Smooth muscle cell (in vitro differentiated cells): Measurements from ENCODE around the gene ZDHHC15. TPM values are rescaled to one million over a fixed set of nuclear protein-coding genes. Genes with fewer than 3 reads are reported as not detected.

Experiments used
- DNase-seq: peaks from one replicate; lab custom pipeline; 2025; ENCODE audit not compliant: unreplicated experiment; lab: John Stamatoyannopoulos, UW
- H2AFZ ChIP-seq: fragments of 200-600 bp; sonication (generic); 2 replicates; pipeline ENCODE4 v1.6.0; 2016; ENCODE audit warnings: antibody characterized with exemption, low read depth, mild to moderate bottlenecking
- H3F3A ChIP-seq: fragments of 200-600 bp; sonication (generic); 2 replicates; pipeline ENCODE4 v1.6.0; 2017; ENCODE audit warnings: antibody characterized with exemption, low read depth
- H3K27ac ChIP-seq: fragments of 200-600 bp; sonication (generic); 2 replicates; pipeline ENCODE4 v1.5.1; 2016; ENCODE audit warnings: low read depth, mild to moderate bottlenecking
- H3K27me3 ChIP-seq: fragments of 200-600 bp; sonication (generic); 2 replicates; pipeline ENCODE4 v1.6.1; 2016; ENCODE audit warnings: low read depth, mild to moderate bottlenecking
- H3K36me3 ChIP-seq: fragments of 200-600 bp; sonication (generic); 2 replicates; pipeline ENCODE4 v1.5.1; 2016; ENCODE audit warnings: low read depth
- H3K4me1 ChIP-seq: fragments of 200-600 bp; sonication (generic); 2 replicates; pipeline ENCODE4 v1.5.1; 2016; ENCODE audit warnings: low read depth
- H3K4me2 ChIP-seq: fragments of 200-600 bp; sonication (generic); 2 replicates; pipeline ENCODE4 v1.6.0; 2016; ENCODE audit warnings: mild to moderate bottlenecking
- H3K4me3 ChIP-seq: fragments of 200-600 bp; sonication (generic); 2 replicates; pipeline ENCODE4 v1.5.1; 2016; ENCODE audit warnings: mild to moderate bottlenecking
- H3K79me2 ChIP-seq: fragments of 200-600 bp; sonication (generic); 2 replicates; pipeline ENCODE4 v1.6.0; 2016; ENCODE audit warnings: low read depth, mild to moderate bottlenecking
- H3K9ac ChIP-seq: fragments of 200-600 bp; sonication (generic); 2 replicates; pipeline ENCODE4 v1.6.0; 2016; ENCODE audit warnings: low read depth
- H3K9me3 ChIP-seq: fragments of 200-600 bp; sonication (generic); replicated peaks from 2 replicates; pipeline ENCODE4 v1.5.1; 2016; ENCODE audit warnings: low read depth
- H4K20me1 ChIP-seq: fragments of 200-600 bp; sonication (generic); 2 replicates; pipeline ENCODE4 v1.6.0; 2016; ENCODE audit warnings: low read depth
- WGBS: methylation state at CpG from one replicate; pipeline ENCODE4 v1.1.7; 2016; ENCODE audit warnings: low lambda C conversion rate; 5-methylcytosine and 5-hydroxymethylcytosine counted together
- polyA plus RNA-seq: library from polyadenylated mRNA; unstranded; fragments of >200 nt; fragmentation: Nextera tagmentation; extraction: Ambion mirVana; gene quantifications from 2 replicates; pipeline ENCODE4 v1.2.1, GENCODE V29; 2016
- total RNA-seq: library from RNA; depleted of rRNA; stranded (reverse); fragments of >200 nt; gene quantifications from 2 replicates; pipeline ENCODE4 v1.2.3, GENCODE V29; 2014
- TF ChIP-seq, protein P1 (sequence below): fragments of 200-600 bp; sonication (generic); IDR thresholded peaks from 2 replicates; pipeline ENCODE4 v1.5.1; 2017; ENCODE audit warnings: borderline replicate concordance, mild to moderate bottlenecking, antibody characterized with exemption; ENCODE audit not compliant: insufficient read depth, poor library complexity, severe bottlenecking

Gene ZDHHC15
- total and polyA plus RNA-seq, 2 experiments from 2014 or later: 0.13 TPM; not detected in 1

DNA sequence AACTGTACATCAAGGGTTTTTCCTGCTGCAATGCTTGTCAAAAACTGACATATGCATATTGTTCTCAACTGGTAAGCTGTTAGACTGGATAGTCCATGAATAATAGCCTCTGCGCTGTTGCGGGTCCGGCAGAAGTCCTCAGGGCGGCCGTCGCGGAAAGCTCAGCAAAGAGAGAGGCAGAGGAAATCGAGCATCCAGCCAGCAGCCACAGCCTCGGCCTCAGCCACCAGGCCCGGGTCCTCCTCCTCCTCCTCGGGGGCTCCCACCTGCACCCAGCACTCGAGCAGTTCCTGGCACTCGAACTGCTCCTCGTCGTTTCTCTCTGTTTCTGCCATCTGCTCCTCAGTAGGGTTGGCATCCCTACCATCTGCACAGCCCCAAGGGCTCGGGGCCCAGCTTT is 195.2 kb downstream of the ZDHHC15 start:
- no peak overlapping the region for H3K4me2 ChIP-seq
- no peaks in the 10 kb centered on the region for H3K36me3 ChIP-seq
- no peak overlapping the region for H3K27ac ChIP-seq
- H3K27me3 ChIP-seq: no peaks in the 10 kb centered on the region
- no peaks in the 10 kb centered on the region for H3K79me2 ChIP-seq
- H3F3A ChIP-seq: no peaks in the 10 kb centered on the region
- 82% methylated on average over 16 of the region's 16 CpGs for WGBS
- no peak overlapping the region for H3K4me3 ChIP-seq
- no peak overlapping the region for H2AFZ ChIP-seq
- no peaks in the 10 kb centered on the region for H3K4me1 ChIP-seq
- H3K9me3 ChIP-seq: peaks cover 9% of the 10 kb centered on the region
- TF ChIP-seq, protein P1, sequence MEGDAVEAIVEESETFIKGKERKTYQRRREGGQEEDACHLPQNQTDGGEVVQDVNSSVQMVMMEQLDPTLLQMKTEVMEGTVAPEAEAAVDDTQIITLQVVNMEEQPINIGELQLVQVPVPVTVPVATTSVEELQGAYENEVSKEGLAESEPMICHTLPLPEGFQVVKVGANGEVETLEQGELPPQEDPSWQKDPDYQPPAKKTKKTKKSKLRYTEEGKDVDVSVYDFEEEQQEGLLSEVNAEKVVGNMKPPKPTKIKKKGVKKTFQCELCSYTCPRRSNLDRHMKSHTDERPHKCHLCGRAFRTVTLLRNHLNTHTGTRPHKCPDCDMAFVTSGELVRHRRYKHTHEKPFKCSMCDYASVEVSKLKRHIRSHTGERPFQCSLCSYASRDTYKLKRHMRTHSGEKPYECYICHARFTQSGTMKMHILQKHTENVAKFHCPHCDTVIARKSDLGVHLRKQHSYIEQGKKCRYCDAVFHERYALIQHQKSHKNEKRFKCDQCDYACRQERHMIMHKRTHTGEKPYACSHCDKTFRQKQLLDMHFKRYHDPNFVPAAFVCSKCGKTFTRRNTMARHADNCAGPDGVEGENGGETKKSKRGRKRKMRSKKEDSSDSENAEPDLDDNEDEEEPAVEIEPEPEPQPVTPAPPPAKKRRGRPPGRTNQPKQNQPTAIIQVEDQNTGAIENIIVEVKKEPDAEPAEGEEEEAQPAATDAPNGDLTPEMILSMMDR: no peak
- no peaks in the 10 kb centered on the region for H4K20me1 ChIP-seq
- DNase-seq: no peak
- H3K9ac ChIP-seq: no peak overlapping the region

Other genes starting within 250 kb of the ZDHHC15 start
- 13.7 and 19.8 TPM in 2 replicates for gene UPRT, start 249.0 kb downstream of the ZDHHC15 start, total RNA-seq
- gene UPRT, start 249.0 kb downstream of the ZDHHC15 start, polyA plus RNA-seq: 12.8 and 15.6 TPM in 2 replicates